Right lung (tissue), 5 donors: ENCODE data around the gene TRMT2A. TPM values are rescaled to one million over a fixed set of nuclear protein-coding genes. Genes with fewer than 3 reads are reported as not detected.
"Not testable (repeated sequence)": the region's sequence is repeated elsewhere in the genome, so short reads cannot be mapped to it uniquely, and the experiment has no call there.

Experiments used
- DNase-seq, 2 donors: peaks; one replicate each; pipeline ENCODE4 v3.0.0-alpha.2; 2013
- polyA plus RNA-seq, 5 donors: library from polyadenylated mRNA; unstranded; fragments of 120-200 nt; gene quantifications; one replicate each; pipeline versions ENCODE4 v1.2.1 to v1.2.3, GENCODE V29; 2013; ENCODE audit warnings: inconsistent platforms in 1 of 5, low replicate concordance in 1 of 5; ENCODE audit not compliant: insufficient read length in 5 of 5, insufficient read depth in 1 of 5

The TRMT2A gene
- polyA plus RNA-seq, 5 donors: 28.8 to 64.0 (median 46.4) TPM

DNA sequence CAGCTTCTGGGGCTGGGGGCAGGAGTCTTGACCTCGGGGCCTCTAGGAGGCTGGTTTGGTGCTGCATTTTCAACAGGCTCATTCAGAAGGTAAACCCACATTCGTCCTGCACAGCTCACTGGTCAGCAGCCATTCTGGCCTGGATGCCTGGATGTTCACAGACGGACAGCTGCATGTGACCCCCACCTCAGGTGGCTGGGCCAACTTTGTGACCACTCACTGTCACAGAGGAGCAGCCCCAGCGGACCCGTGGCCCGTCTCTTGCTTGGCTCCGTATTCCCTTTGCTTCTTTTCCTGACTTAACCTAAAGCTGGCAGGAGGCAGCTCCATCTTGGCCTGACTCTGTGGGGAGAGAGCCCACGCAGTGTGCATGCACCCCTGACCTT is 28.8 kb downstream of the TRMT2A start:
- DNase-seq: no peak

DNA sequence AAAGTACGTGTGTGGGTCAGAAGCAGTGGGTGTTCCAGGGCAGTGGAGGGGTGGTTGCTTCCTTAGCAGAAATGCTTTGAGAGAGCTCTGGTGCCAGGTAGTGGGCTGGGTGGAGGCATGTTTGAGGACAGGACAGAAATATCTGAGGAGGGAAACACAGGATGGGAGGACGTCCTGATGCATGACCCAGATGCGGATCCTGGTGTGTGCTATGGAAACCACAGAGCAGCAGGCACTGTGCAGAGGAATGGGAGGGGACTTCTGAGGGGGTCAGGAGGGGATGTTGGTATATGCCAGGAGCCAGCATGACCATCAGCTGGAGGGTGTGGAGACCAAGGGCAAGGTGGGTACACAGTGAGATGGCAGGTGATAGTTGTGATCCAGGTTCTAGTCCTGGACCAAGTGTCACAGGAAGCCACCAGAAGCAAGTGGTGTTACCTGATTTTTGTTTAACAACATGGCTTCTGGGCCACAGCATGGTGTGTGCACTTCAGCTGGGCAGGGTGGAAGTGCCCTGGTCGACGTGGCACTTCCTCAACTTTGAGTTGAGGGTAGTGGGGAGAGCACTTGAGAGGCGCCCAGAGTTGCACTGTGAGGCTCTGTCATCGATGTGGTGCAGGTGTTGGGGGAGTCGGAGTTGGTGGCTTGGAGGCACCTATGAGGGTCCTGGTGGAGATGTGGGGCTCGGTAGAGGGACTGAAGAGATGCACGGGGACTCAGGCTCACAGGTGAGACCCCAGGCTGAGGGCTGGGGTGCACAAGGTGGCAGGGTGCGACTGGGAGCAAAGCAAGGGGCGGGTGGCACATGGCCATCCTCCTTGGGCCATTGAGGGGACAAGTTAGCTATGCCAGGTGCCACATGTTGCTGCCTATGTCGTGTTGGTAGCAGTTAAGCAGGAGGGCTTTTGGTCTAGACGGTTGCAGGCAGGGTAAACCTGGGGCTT is 29.4 kb downstream of the TRMT2A start:
- no peak for DNase-seq

GRCh38 chr22:20086763-20087162 is 30.3 kb downstream of the TRMT2A start:
- DNase-seq: no peak

GRCh38 chr22:20086101-20086599 is 30.9 kb downstream of the TRMT2A start:
- DNase-seq: no peak

DNA sequence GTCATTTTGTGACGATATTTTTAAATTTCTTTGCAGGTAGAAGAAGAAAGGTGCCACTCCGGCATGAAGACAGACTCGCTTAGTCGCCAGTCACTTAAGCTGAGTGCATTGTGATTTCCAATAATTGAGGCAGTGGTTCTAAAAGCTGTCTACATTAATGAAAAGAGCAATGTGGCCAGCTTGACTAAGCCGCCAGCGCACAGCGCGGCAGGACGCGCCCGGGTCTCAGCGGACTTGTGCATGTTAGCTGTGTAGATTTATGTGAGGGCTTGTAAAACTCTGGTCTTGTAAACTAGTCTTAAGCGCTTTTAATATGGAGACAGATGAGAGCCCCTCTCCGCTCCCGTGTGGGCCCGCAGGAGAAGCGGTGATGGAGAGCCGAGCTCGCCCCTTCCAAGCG is 31.4 kb downstream of the TRMT2A start:
- no peak for DNase-seq

GRCh38 chr22:20084547-20085413 is 32.2 kb downstream of the TRMT2A start:
- no peak for DNase-seq

GRCh38 chr22:20083891-20084546 is 33.0 kb downstream of the TRMT2A start:
- DNase-seq: no peak

- no peak for DNase-seq
Measured at GRCh38 chr22:20083157-20083890, 33.7 kb downstream of the TRMT2A start.

- peak in 1 of 2 donors; percentile 28 for DNase-seq
Measured at GRCh38 chr22:20080776-20081654, 36.0 kb downstream of the TRMT2A start.

DNA sequence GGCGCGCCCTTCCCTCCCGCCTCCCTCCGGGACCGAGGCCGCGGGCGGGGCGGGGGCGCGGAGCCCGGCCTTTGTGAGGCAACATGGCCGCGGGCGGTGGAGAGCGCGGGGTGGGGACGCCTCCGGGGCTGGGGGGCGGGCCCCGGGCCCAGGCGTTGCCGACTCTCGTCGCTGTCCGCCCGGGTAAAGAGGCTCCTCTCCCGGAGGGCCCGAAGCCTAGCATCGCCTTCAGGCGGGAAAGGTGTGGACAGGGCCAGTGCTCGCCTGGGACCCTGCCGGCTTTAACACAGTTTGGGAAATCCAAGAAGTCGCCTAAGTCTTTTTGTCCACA is 36.6 kb downstream of the TRMT2A start:
- peak in 1 of 2 donors; percentile 54 for DNase-seq

DNA sequence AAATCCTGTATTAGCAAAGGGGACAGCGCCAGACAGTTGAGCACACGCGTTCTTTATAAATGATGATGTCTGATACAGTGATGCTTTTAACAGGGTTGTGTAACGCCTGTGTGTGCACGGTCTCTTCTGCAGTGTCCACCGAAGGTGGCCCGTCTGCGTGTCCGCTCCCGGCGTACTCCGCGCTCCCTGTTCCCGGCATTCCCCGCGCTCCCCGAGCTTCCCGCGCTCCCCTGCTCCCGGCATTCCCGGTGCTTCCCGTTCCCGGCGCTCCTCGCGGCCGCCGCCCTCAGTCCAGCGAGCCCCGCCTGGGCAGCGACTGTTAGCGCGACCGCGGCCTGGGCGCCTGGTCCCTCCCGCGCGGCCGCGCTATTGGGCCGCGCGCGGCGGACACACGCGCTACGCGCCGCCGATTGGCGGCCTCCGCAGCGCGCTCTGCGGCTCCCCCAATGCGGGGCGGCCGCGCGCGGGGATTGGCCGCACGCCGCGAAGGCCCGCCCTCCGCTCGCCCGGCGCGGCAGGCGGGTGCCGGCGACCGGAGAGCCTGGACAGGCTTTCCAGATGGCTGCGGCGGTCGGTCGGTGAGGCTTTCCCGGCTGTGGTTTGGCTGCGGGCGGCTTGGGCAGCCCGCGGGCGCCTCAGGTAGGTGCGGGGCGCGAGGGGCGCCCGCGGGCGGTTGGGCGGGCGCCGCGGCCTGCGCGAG is 37.1 kb downstream of the TRMT2A start, which contains the start of gene DGCR8:
Gene DGCR8 (plus strand): TSS at position 497 of the 700 bp plus-strand sequence. CDS start 5,723 bp downstream, outside the sequence.
- peak; percentile 97 for DNase-seq

- no peak for DNase-seq
Measured at GRCh38 chr22:20076627-20077172, 40.3 kb downstream of the TRMT2A start.

GRCh38 chr22:20071524-20071972 is 45.5 kb downstream of the TRMT2A start:
- DNase-seq: no peak

DNA sequence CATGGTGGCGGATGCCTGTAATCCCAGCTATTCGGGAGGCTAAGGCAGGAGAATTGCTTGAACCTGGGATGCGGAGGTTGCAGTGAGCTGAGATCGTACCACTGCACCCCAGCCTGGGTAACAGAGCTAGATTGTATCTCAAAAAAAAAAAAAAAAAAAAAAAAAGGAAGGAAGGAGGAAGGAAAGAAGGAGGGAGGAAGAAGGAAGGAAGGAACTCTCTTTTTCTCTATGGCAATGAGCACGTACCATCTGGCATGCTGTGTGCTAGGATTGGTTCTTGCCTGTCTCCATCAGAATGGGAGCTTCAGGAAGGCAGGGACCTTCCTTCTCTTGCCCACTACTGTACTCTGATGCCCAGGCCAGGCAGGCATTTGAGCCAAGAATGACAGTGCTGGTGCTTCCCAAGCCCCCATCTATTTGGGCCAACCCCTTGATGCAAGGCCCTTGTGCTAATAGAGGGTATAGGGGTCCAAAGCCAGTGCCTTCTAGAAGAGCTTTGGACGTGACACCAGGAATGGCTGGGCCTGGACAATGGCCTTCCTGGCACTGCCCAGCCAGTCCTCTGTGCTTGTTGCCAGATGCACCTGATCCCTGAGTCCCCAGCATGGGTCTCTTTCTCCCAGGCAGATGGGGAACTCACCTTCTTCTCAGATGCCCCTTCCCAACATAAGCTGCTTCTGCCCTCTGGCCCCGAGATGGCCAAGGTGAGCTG is 47.5 kb downstream of the TRMT2A start:
- DNase-seq: no peak

- DNase-seq: no peak
Measured at GRCh38 chr22:20068640-20069039, 48.4 kb downstream of the TRMT2A start.

GRCh38 chr22:20067384-20067682 is 49.7 kb downstream of the TRMT2A start:
- DNase-seq: not testable (repeated sequence)

DNA sequence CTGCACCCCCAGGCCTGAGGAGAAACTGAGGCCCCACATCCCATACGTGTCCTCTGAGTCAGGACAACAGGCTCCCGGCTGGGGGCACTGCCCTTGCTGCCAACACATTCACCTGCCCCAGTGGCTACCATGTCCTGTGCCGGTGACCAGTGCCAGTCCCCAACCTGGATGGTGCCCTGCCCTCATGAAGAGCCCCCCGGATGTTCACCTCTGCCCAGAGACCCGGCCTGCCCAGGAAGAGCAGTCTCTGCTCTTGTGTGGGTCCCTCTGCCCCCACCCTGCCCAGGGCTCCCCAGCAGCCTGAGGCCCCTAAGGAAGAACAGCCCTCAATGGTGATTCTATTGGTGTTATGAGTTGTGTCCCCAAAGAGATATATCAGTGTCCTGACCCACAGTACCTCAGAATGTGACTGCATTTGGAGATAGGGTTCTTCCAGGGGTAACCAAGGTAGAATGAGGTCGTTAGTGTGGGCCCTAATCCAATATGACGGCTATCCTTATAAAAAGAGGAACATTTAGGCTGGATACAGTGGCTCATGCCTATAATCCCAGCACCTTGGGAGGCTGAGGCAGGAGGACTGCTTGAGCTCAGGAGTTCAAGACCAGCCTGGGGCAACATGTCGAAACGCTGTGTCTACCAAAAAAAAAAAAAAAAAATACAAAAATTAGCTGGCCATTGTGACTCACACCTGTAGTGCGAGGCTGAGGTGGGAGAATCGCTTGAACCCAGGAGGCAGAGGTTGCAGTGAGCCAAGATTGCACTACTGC is 50.2 kb downstream of the TRMT2A start:
- no peak for DNase-seq
